ENCODE data around the gene MTHFD2L. TPM values are rescaled to one million over a fixed set of nuclear protein-coding genes. Genes with fewer than 3 reads are reported as not detected.

Gene MTHFD2L
- total and polyA plus RNA-seq, 3 donors from 2014 or later = 14.8 to 44.1 (median 29.1) TPM

- TF ChIP-seq POLR2A (IDR thresholded peaks at IDR 0.05) (no peak), CTCF (IDR thresholded peaks at IDR 0.05) (no peak)
These were observed 47.2 kb upstream of the MTHFD2L start for GRCh38 chr4:74110670-74111069.

GRCh38 chr4:74111306-74111975 is 46.5 kb upstream of the MTHFD2L start:
- no peak overlapping the region for H3K4me3 ChIP-seq
- H3K4me1 ChIP-seq = peaks cover under 1% of the 10 kb centered on the region
- H3K9me3 ChIP-seq = no peaks in the 10 kb centered on the region
- intact Hi-C loops (cut with DNase I; ENCODE audit: low total_unique reads) = no loop called here
- no peak for TF ChIP-seq POLR2A (IDR thresholded peaks at IDR 0.05)
- no peak for TF ChIP-seq CTCF (IDR thresholded peaks at IDR 0.05)
- WGBS, 2 donors = 88 to 90% methylated on average over 5 of the region's 5 CpGs
- H3K36me3 ChIP-seq (ENCODE audit: low read depth, missing control alignments) = no peaks in the 10 kb centered on the region
- H3K27ac ChIP-seq = no peak overlapping the region
- H3K27me3 ChIP-seq = no peaks in the 10 kb centered on the region
- DNase-seq = no peak

More at GRCh38 chr4:74110670-74111069, 47.2 kb upstream of the MTHFD2L start:
- Histone ChIP-seq H3K4me1 (no peaks in the 10 kb centered on the region), H3K27me3 (no peaks in the 10 kb centered on the region), H3K9me3 (no peaks in the 10 kb centered on the region), H3K27ac (no peak overlapping the region), H3K4me3 (no peak overlapping the region), H3K36me3 (ENCODE audit: low read depth, missing control alignments) (no peaks in the 10 kb centered on the region)
- DNase-seq = no peak
- intact Hi-C loops (cut with DNase I; ENCODE audit: low total_unique reads) = no loop called here

GRCh38 chr4:74111990-74112389 is 45.9 kb upstream of the MTHFD2L start:
- Histone ChIP-seq H3K4me1 (peaks cover 5% of the 10 kb centered on the region), H3K36me3 (ENCODE audit: low read depth, missing control alignments) (no peaks in the 10 kb centered on the region), H3K27me3 (no peaks in the 10 kb centered on the region), H3K9me3 (no peaks in the 10 kb centered on the region), H3K4me3 (no peak overlapping the region), H3K27ac (no peak overlapping the region)
- no peak for DNase-seq
- TF ChIP-seq CTCF (IDR thresholded peaks at IDR 0.05) (no peak), POLR2A (IDR thresholded peaks at IDR 0.05) (no peak)
- intact Hi-C loops (cut with DNase I; ENCODE audit: low total_unique reads) = no loop called here
- 90 to 100% methylated on average over 5 of the region's 5 CpGs for WGBS, 2 donors

- 93 to 95% methylated on average over 3 of the region's 3 CpGs for WGBS, 2 donors
- no peak for DNase-seq
- no peaks in the 10 kb centered on the region for H3K27me3 ChIP-seq
- no peak overlapping the region for H3K27ac ChIP-seq
- peaks cover 5% of the 10 kb centered on the region for H3K4me1 ChIP-seq
- TF ChIP-seq CTCF (IDR thresholded peaks at IDR 0.05) (no peak), POLR2A (IDR thresholded peaks at IDR 0.05) (no peak)
- intact Hi-C loops (cut with DNase I; ENCODE audit: low total_unique reads) = no loop called here
- no peak overlapping the region for H3K4me3 ChIP-seq
- no peaks in the 10 kb centered on the region for H3K9me3 ChIP-seq
- H3K36me3 ChIP-seq (ENCODE audit: low read depth, missing control alignments) = no peaks in the 10 kb centered on the region
These were observed 45.4 kb upstream of the MTHFD2L start for GRCh38 chr4:74112399-74113105.

Measured in testis (tissue), 3 donors.